ENCODE data around the gene HOXA1. TPM values are rescaled to one million over a fixed set of nuclear protein-coding genes. Genes with fewer than 3 reads are reported as not detected.

The HOXA1 gene
- 5.6 TPM in 2 replicates for total RNA-seq (2014; rRNA removed; shearing (Covaris generic))
- polyA plus RNA-seq (2015; cell fraction: cytosol; rRNA removed) = 8.0 and 9.2 TPM in 2 replicates
- polyA plus RNA-seq (2015; cell fraction: nucleus; rRNA removed) = 3.4 and 7.9 TPM in 2 replicates

GRCh38 chr7:27095897-27096767, at the start of gene HOXA1:
Gene HOXA1 (minus strand): TSS chr7:27096000. CDS start chr7:27095912, 88 bp downstream.
- peak; percentile 85 for DNase-seq (ENCODE audit: low read depth, low spot score)
- in situ Hi-C loops (cut with HindIII; ENCODE audit: low pct_unique_long_range_greater_than_20kb, low sequenced_read_pairs) = no loop called here

- in situ Hi-C loops (cut with HindIII; ENCODE audit: low pct_unique_long_range_greater_than_20kb, low sequenced_read_pairs) = no loop called here
- DNase-seq (ENCODE audit: low read depth, low spot score) = no peak
Measured at GRCh38 chr7:27145165-27145913, 49.5 kb upstream of the HOXA1 start.

- in situ Hi-C loops (cut with HindIII; ENCODE audit: low pct_unique_long_range_greater_than_20kb, low sequenced_read_pairs) = no loop called here
- DNase-seq (ENCODE audit: low read depth, low spot score) = no peak
Measured at GRCh38 chr7:27144781-27145164, 49.0 kb upstream of the HOXA1 start.

GRCh38 chr7:27143950-27144780, 48.4 kb upstream of the HOXA1 start:
- in situ Hi-C loops (cut with HindIII; ENCODE audit: low pct_unique_long_range_greater_than_20kb, low sequenced_read_pairs) = no loop called here
- no peak for DNase-seq (ENCODE audit: low read depth, low spot score)

GRCh38 chr7:27143023-27143949, 47.5 kb upstream of the HOXA1 start, which contains the start of gene HOXA5:
Gene HOXA5 (minus strand): TSS chr7:27143681. CDS start chr7:27143607, 74 bp downstream.
- peak; percentile 98 for DNase-seq (ENCODE audit: low read depth, low spot score)
- in situ Hi-C loops (cut with HindIII; ENCODE audit: low pct_unique_long_range_greater_than_20kb, low sequenced_read_pairs) = no loop called here

- in situ Hi-C loops (cut with HindIII; ENCODE audit: low pct_unique_long_range_greater_than_20kb, low sequenced_read_pairs) = no loop called here
- no peak for DNase-seq (ENCODE audit: low read depth, low spot score)
Measured at GRCh38 chr7:27142580-27143022, 46.8 kb upstream of the HOXA1 start.

GRCh38 chr7:27141923-27142579, 46.3 kb upstream of the HOXA1 start:
- in situ Hi-C loops (cut with HindIII; ENCODE audit: low pct_unique_long_range_greater_than_20kb, low sequenced_read_pairs) = no loop called here
- DNase-seq (ENCODE audit: low read depth, low spot score) = no peak

GRCh38 chr7:27141137-27141922, 45.5 kb upstream of the HOXA1 start:
- in situ Hi-C loops (cut with HindIII; ENCODE audit: low pct_unique_long_range_greater_than_20kb, low sequenced_read_pairs) = no loop called here
- DNase-seq (ENCODE audit: low read depth, low spot score) = no peak

GRCh38 chr7:27140126-27140857, 44.5 kb upstream of the HOXA1 start:
- in situ Hi-C loops (cut with HindIII; ENCODE audit: low pct_unique_long_range_greater_than_20kb, low sequenced_read_pairs) = no loop called here
- no peak for DNase-seq (ENCODE audit: low read depth, low spot score)

GRCh38 chr7:27139334-27140125, 43.7 kb upstream of the HOXA1 start:
- in situ Hi-C loops (cut with HindIII; ENCODE audit: low pct_unique_long_range_greater_than_20kb, low sequenced_read_pairs) = no loop called here
- DNase-seq (ENCODE audit: low read depth, low spot score) = no peak

GRCh38 chr7:27138985-27139333, 43.2 kb upstream of the HOXA1 start:
- no peak for DNase-seq (ENCODE audit: low read depth, low spot score)
- in situ Hi-C loops (cut with HindIII; ENCODE audit: low pct_unique_long_range_greater_than_20kb, low sequenced_read_pairs) = no loop called here

GRCh38 chr7:27138472-27138871, 42.7 kb upstream of the HOXA1 start:
- DNase-seq (ENCODE audit: low read depth, low spot score) = no peak
- in situ Hi-C loops (cut with HindIII; ENCODE audit: low pct_unique_long_range_greater_than_20kb, low sequenced_read_pairs) = no loop called here

- in situ Hi-C loops (cut with HindIII; ENCODE audit: low pct_unique_long_range_greater_than_20kb, low sequenced_read_pairs) = no loop called here
- DNase-seq (ENCODE audit: low read depth, low spot score) = no peak
Measured at GRCh38 chr7:27137640-27138315, 42.0 kb upstream of the HOXA1 start.

- peak; percentile 43 for DNase-seq (ENCODE audit: low read depth, low spot score)
- in situ Hi-C loops (cut with HindIII; ENCODE audit: low pct_unique_long_range_greater_than_20kb, low sequenced_read_pairs) = no loop called here
Measured at GRCh38 chr7:27134392-27134791, 38.6 kb upstream of the HOXA1 start.

Data from SK-MEL-5 (cell line).